ENCODE measurements around the gene WDR45B. TPM values are rescaled to one million over a fixed set of nuclear protein-coding genes. Genes with fewer than 3 reads are reported as not detected.

Gene WDR45B
- total RNA-seq, 1 experiment from 2014 or later, result 110 TPM

DNA sequence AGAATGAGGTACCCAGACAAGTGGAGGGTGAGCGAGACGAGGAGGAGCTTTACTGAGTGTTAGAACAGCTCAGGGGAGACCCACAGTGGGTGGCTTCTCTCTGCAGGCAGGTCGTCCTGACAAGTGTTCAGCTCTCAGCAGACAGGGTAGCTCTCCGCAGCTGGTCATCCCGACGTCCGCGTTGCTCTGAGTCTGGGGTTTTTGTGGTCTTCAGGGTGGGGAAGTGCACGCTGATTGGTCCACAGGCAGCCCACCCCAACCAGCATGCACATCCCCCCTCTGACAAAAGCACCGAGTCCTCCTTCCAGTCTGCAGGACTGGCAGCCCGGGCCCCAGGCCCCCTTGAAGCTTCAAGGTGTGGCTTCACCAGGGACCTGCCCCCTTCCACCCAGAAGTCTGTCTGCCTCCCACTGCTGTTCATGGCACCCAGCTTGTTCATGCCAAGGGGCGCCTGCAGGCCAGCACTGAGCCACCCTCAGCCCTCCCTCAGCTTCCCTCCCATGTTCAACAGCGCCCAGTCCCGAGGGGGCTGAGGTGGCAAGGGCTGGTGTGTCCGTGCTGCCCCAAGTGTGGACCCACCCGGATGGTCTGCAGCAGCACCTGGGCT lies 19.9 kb upstream of the WDR45B start:
- Histone ChIP-seq H2BK12ac (ENCODE audit: insufficient read length, low read depth, low read length) (no peak overlapping the region), H3K79me1 (ENCODE audit: insufficient read depth, low read depth, low read length, poor library complexity, severe bottlenecking) (no peaks in the 10 kb centered on the region), H3K56ac (ENCODE audit: insufficient read length, low read depth, low read length) (no peak overlapping the region), H2BK5ac (ENCODE audit: insufficient read length, low read length) (no peak overlapping the region), H4K8ac (replicated peaks; ENCODE audit: insufficient read length, low read depth, low read length) (no peak overlapping the region), H3K18ac (ENCODE audit: insufficient read length, low read depth, low read length) (no peak overlapping the region), H3K4me2 (ENCODE audit: insufficient read depth, insufficient read length, low read length) (no peak overlapping the region), H2BK15ac (ENCODE audit: low read depth, low read length) (no peak overlapping the region), H4K5ac (ENCODE audit: insufficient read length, low read depth, low read length) (no peak overlapping the region), H4K20me1 (ENCODE audit: control insufficient read depth, insufficient read depth, insufficient read length) (no peaks in the 10 kb centered on the region), H3K4ac (ENCODE audit: low read depth, low read length) (no peak overlapping the region), H3K23ac (ENCODE audit: insufficient read length, low read depth, low read length) (no peak overlapping the region), H3K9me3 (ENCODE audit: control insufficient read depth, low read depth, low read length) (no peaks in the 10 kb centered on the region), H2BK120ac (ENCODE audit: low read depth, low read length, poor library complexity, severe bottlenecking) (no peak overlapping the region), H3K79me2 (ENCODE audit: insufficient read depth, low read length) (no peaks in the 10 kb centered on the region), H3K9ac (ENCODE audit: extremely low read depth, insufficient read length, low read length) (no peak overlapping the region), H3K27me3 (ENCODE audit: insufficient read depth, low read length) (no peaks in the 10 kb centered on the region), H3T11ph (ENCODE audit: low read length) (no peak overlapping the region), H3K23me2 (ENCODE audit: insufficient read length, low read depth, low read length, poor library complexity, severe bottlenecking) (no peaks in the 10 kb centered on the region), H2BK20ac (ENCODE audit: low read depth, low read length, poor library complexity, severe bottlenecking) (no peak overlapping the region), H2AFZ (ENCODE audit: low read length) (no peak overlapping the region), H3K14ac (ENCODE audit: insufficient read depth, low read length) (no peak overlapping the region), H4K91ac (ENCODE audit: insufficient read length, low read depth, low read length) (no peak overlapping the region), H3K27ac (ENCODE audit: insufficient read length, low read depth, low read length) (no peak overlapping the region), H2AK5ac (ENCODE audit: insufficient read length, low read length) (no peak overlapping the region), H3K4me1 (ENCODE audit: insufficient read depth, low read length) (no peaks in the 10 kb centered on the region; the same call in 1 of the 2 replicates)
- no peak for TF ChIP-seq CTCF (conservative IDR thresholded peaks at IDR 0.05)
- WGBS (ENCODE audit: extremely low coverage, insufficient read length, low lambda C conversion rate), result no CpG with 5 or more reads among the region's 16 CpGs
- Mint-ChIP-seq H3K27ac (peak overlapping the region in 2 of 3 experiments; percentile 78 to 94; a peak in 3 of 7 replicates), H3K4me1 (peaks cover 6 to 14% of the 10 kb centered on the region in 2 experiments), H3K4me3 (0 out of 5 replicates have a peak overlapping the region, but pooled peaks of 1 of the 2 experiments have one; percentile 34), H3K9me3 (peaks cover 0 to 3% of the 10 kb centered on the region in 2 experiments; a peak in 1 of 5 replicates), H3K36me3 (ENCODE audit: insufficient read depth in 1 of 3, low read depth in 3 of 3) (no peaks in the 10 kb centered on the region), H3K27me3 (ENCODE audit: low read depth) (peaks cover 4% of the 10 kb centered on the region)
- DNase-seq, result no peak
